LNCaP clone FGC (cell line): ENCODE results near the gene GRB14.

Source experiments
- DNase-seq: peaks from one replicate; pipeline ENCODE4 v3.0.0-alpha.2; 2011; ENCODE audit warnings: low read depth
- H3K4me3 ChIP-seq: 2 replicates; pipeline ENCODE4 v1.5.1; 2011; ENCODE audit warnings: mild to moderate bottlenecking, low read depth, low read length, control low read depth
- CTCF ChIP-seq: IDR thresholded peaks from 2 replicates; pipeline ENCODE4 v1.5.1; 2012; ENCODE audit warnings: mild to moderate bottlenecking; ENCODE audit not compliant: control insufficient read depth, insufficient read depth; ENCODE audit errors: extremely low read depth

GRB14 gene

GRCh38 chr2:164509137-164509877 is 112.0 kb downstream of the GRB14 start:
- no peak overlapping the region for H3K4me3 ChIP-seq
- DNase-seq: no peak
- TF ChIP-seq CTCF: no peak

GRCh38 chr2:164504253-164504652 is 117.0 kb downstream of the GRB14 start:
- peak; percentile 31; the same call in 1 of the 2 replicates for TF ChIP-seq CTCF
- no peak overlapping the region for H3K4me3 ChIP-seq
- peak; percentile 2 for DNase-seq

GRCh38 chr2:164498836-164499235 is 122.4 kb downstream of the GRB14 start:
- no peak overlapping the region for H3K4me3 ChIP-seq
- no peak for TF ChIP-seq CTCF
- DNase-seq: no peak

GRCh38 chr2:164496881-164497280 is 124.4 kb downstream of the GRB14 start:
- no peak for DNase-seq
- no peak for TF ChIP-seq CTCF
- no peak overlapping the region for H3K4me3 ChIP-seq

GRCh38 chr2:164496421-164496820 is 124.9 kb downstream of the GRB14 start:
- DNase-seq: no peak
- H3K4me3 ChIP-seq: no peak overlapping the region
- TF ChIP-seq CTCF: no peak

- peak; percentile 58 for TF ChIP-seq CTCF
- H3K4me3 ChIP-seq: no peak overlapping the region
- DNase-seq: peak; percentile 18
Observed at GRCh38 chr2:164495491-164496223, 125.6 kb downstream of the GRB14 start.

- no peak for TF ChIP-seq CTCF
- no peak for DNase-seq
Observed at GRCh38 chr2:164485541-164485940, 135.7 kb downstream of the GRB14 start.

More at GRCh38 chr2:164485541-164485940, 135.7 kb downstream of the GRB14 start:
- no peak overlapping the region for H3K4me3 ChIP-seq
